SK-N-SH (cell line): ENCODE measurements around the gene CFAP68. TPM values are rescaled to one million over a fixed set of nuclear protein-coding genes. Genes with fewer than 3 reads are reported as not detected.

Source experiments
- CTCF ChIA-PET: fragments of 300-600, 350-600 bp; formaldehyde crosslinking; extraction: SDS; loops from one replicate; lab custom pipeline; 2021; lab: Yijun Ruan, JAX
- POLR2A ChIA-PET: fragments of 350-600 bp; sonication (Branson Sonifier 250); formaldehyde crosslinking; extraction: SDS; loops from one replicate; lab custom pipeline; 2020; ENCODE audit warnings: antibody characterized with exemption, inconsistent platforms; lab: Yijun Ruan, JAX
- DNase-seq: peaks from one replicate; pipeline ENCODE4 v3.0.0; 2012
- H2AFZ ChIP-seq: fragments of 200-600 bp; sonication (generic); 2 replicates; pipeline ENCODE4 v1.8.1; 2016; ENCODE audit warnings: antibody characterized with exemption, mild to moderate bottlenecking, low read depth
- H3F3A ChIP-seq: fragments of 200-600 bp; sonication (generic); replicated peaks from 2 replicates; pipeline ENCODE3; 2016; ENCODE audit warnings: antibody characterized with exemption, mild to moderate bottlenecking; ENCODE audit not compliant: insufficient read depth
- H3K27ac ChIP-seq, 2 experiments: fragments of 200-500 bp in 1 of 2; fragments of 200-600 bp in 1 of 2; sonication (Bioruptor generic) in 1 of 2; sonication (generic), shearing (Covaris generic) in 1 of 2; 2 replicates each; pipeline versions ENCODE4 v1.5.1 to v1.6.1; 2014 to 2016; ENCODE audit warnings: low read depth in 2 of 2, inconsistent platforms in 1 of 2, low read length in 1 of 2, mild to moderate bottlenecking in 1 of 2, mixed read lengths in 1 of 2
- H3K27me3 ChIP-seq: fragments of 200-600 bp; sonication (generic), shearing (Covaris generic); 2 replicates; pipeline ENCODE4 v1.6.1; 2016; ENCODE audit warnings: mixed run types; ENCODE audit not compliant: insufficient read depth
- H3K36me3 ChIP-seq, 2 experiments: fragments of 200-500 bp in 1 of 2; fragments of 200-600 bp in 1 of 2; sonication (Bioruptor generic) in 1 of 2; sonication (generic) in 1 of 2; replicated peaks in 1 of 2; 2 replicates each; pipeline versions ENCODE3 to v1.5.1; 2014 to 2016; ENCODE audit warnings: low read length in 1 of 2, mild to moderate bottlenecking in 1 of 2; ENCODE audit not compliant: insufficient read depth in 2 of 2, control insufficient read depth in 1 of 2
- H3K4me1 ChIP-seq, 2 experiments: fragments of 200-500 bp in 1 of 2; fragments of 200-600 bp in 1 of 2; sonication (Bioruptor generic) in 1 of 2; sonication (generic), shearing (Covaris generic) in 1 of 2; 2 replicates each; pipeline versions ENCODE4 v1.5.1 to v1.6.1; 2014 to 2016; ENCODE audit warnings: low read depth in 1 of 2, low read length in 1 of 2, mixed run types in 1 of 2; ENCODE audit not compliant: insufficient read depth in 2 of 2, control insufficient read depth in 1 of 2
- H3K4me2 ChIP-seq: fragments of 200-600 bp; sonication (generic), shearing (Covaris generic); 2 replicates; pipeline ENCODE4 v1.6.1; 2017; ENCODE audit warnings: mixed run types
- H3K4me3 ChIP-seq, 2 experiments: fragments of 200-500 bp in 1 of 2; fragments of 200-600 bp in 1 of 2; sonication (Bioruptor generic) in 1 of 2; sonication (generic), shearing (Covaris generic) in 1 of 2; 2 replicates each; pipeline versions ENCODE4 v1.5.1 to v1.8.1; 2014 to 2016; ENCODE audit warnings: low read depth in 2 of 2, inconsistent platforms in 1 of 2, low read length in 1 of 2, mild to moderate bottlenecking in 1 of 2, mixed read lengths in 1 of 2, moderate library complexity in 1 of 2
- H3K79me2 ChIP-seq: fragments of 200-600 bp; sonication (generic); 2 replicates; pipeline ENCODE4 v1.8.1; 2017; ENCODE audit warnings: mild to moderate bottlenecking; ENCODE audit not compliant: insufficient read depth
- H3K9ac ChIP-seq: fragments of 200-600 bp; sonication (generic); 2 replicates; pipeline ENCODE4 v1.6.1; 2017; ENCODE audit warnings: mixed run types
- H3K9me2 ChIP-seq: fragments of 200-600 bp; sonication (generic); 2 replicates; pipeline ENCODE4 v1.6.1; 2017; ENCODE audit warnings: mixed run types
- H3K9me3 ChIP-seq: fragments of 200-600 bp; sonication (generic); 2 replicates; pipeline ENCODE4 v1.6.1; 2017; ENCODE audit warnings: mixed run types, mild to moderate bottlenecking, moderate library complexity
- H4K20me1 ChIP-seq: fragments of 200-600 bp; sonication (generic); 2 replicates; pipeline ENCODE4 v1.6.1; 2017; ENCODE audit warnings: mild to moderate bottlenecking, mixed run types; ENCODE audit not compliant: insufficient read depth
- CHD2 ChIP-seq: fragments of 150-350 bp; IDR thresholded peaks from 2 replicates; pipeline ENCODE4 v1.6.1; 2018; ENCODE audit warnings: low read length; ENCODE audit not compliant: partially characterized antibody
- ELF1 ChIP-seq: IDR thresholded peaks from 2 replicates; pipeline ENCODE4 v1.4.0; 2012
- EZH2phosphoT487 ChIP-seq: fragments of 200-600 bp; sonication (generic); IDR thresholded peaks from 2 replicates; pipeline ENCODE4 v1.6.1; 2017; ENCODE audit warnings: low read depth, mixed run types, mild to moderate bottlenecking, antibody characterized with exemption, moderate library complexity, borderline replicate concordance
- FOXJ3 ChIP-seq: sonication (generic); formaldehyde crosslinking; IDR thresholded peaks from 2 replicates; pipeline ENCODE4 v1.5.1; 2020; ENCODE audit warnings: mild to moderate bottlenecking, missing genetic modification reagents
- GABPA ChIP-seq: IDR thresholded peaks from 2 replicates; pipeline ENCODE4 v1.4.0; 2012; ENCODE audit warnings: low read depth, mild to moderate bottlenecking
- GATA2 ChIP-seq: sonication (generic); formaldehyde crosslinking; IDR thresholded peaks from 2 replicates; pipeline ENCODE4 v1.5.0; 2020; ENCODE audit warnings: mild to moderate bottlenecking, missing genetic modification reagents
- JUND ChIP-seq: IDR thresholded peaks from 2 replicates; pipeline ENCODE4 v1.4.0; 2012
- MAX ChIP-seq: IDR thresholded peaks from 2 replicates; pipeline ENCODE4 v1.4.0; 2012; ENCODE audit warnings: low read depth
- MEF2A ChIP-seq: IDR thresholded peaks from 2 replicates; pipeline ENCODE4 v1.4.0; 2012; ENCODE audit warnings: low read depth, borderline replicate concordance
- NFIC ChIP-seq: IDR thresholded peaks from 2 replicates; pipeline ENCODE4 v1.4.0; 2012; ENCODE audit warnings: borderline replicate concordance
- RAD21 ChIP-seq: IDR thresholded peaks from 2 replicates; pipeline ENCODE4 v1.6.1; 2012; ENCODE audit warnings: mild to moderate bottlenecking, low read length
- RCOR1 ChIP-seq: fragments of 150-350 bp; IDR thresholded peaks from 2 replicates; pipeline ENCODE4 v1.6.1; 2017; ENCODE audit warnings: antibody characterized with exemption, low read length
- RXRA ChIP-seq: IDR thresholded peaks from 2 replicates; pipeline ENCODE4 v1.4.0; 2012; ENCODE audit warnings: low read depth, mild to moderate bottlenecking, borderline replicate concordance
- SIN3A ChIP-seq: IDR thresholded peaks from 2 replicates; pipeline ENCODE4 v1.6.1; 2012; ENCODE audit warnings: low read depth, mild to moderate bottlenecking, low read length, moderate library complexity, borderline replicate concordance
- SMC3 ChIP-seq: IDR thresholded peaks from 2 replicates; pipeline ENCODE4 v1.6.1; 2012; ENCODE audit warnings: low read depth, low read length, improper control_type of control experiment
- TCF12 ChIP-seq: IDR thresholded peaks from 2 replicates; pipeline ENCODE4 v1.4.0; 2012
- USF2 ChIP-seq: fragments of 150-350 bp; IDR thresholded peaks from 2 replicates; pipeline ENCODE4 v1.6.1; 2017; ENCODE audit warnings: antibody characterized with exemption, low read length, low read depth, borderline replicate concordance
- YY1 ChIP-seq: IDR thresholded peaks from 2 replicates; pipeline ENCODE4 v1.4.0; 2012; ENCODE audit warnings: low read depth, mild to moderate bottlenecking
- WGBS: methylation state at CpG from one replicate; pipeline ENCODE4 v1.1.6; 2017; ENCODE audit warnings: low lambda C conversion rate; 5-methylcytosine and 5-hydroxymethylcytosine counted together
- polyA plus RNA-seq, 3 experiments: library from polyadenylated mRNA; depleted of rRNA; stranded (reverse); fragments of >200 nt; gene quantifications; 2 replicates each; pipeline ENCODE4 v1.2.3, GENCODE V29; 2012
- TF ChIP-seq, protein P1 (sequence below): IDR thresholded peaks from 2 replicates; pipeline ENCODE4 v1.4.0; 2012; ENCODE audit warnings: low read depth, borderline replicate concordance
- TF ChIP-seq, protein P2 (sequence below): IDR thresholded peaks from 2 replicates; pipeline ENCODE4 v1.4.0; 2012; ENCODE audit warnings: low read depth, borderline replicate concordance
- TF ChIP-seq, protein P3 (sequence below): fragments of 150-350 bp; IDR thresholded peaks from 2 replicates; pipeline ENCODE4 v1.6.1; 2016; ENCODE audit warnings: mild to moderate bottlenecking, low read depth, low read length

The CFAP68 gene
- polyA plus RNA-seq, 1 of the 3 experiments (the other 2 are of a cell fraction) = 61.2 TPM

GRCh38 chr11:111841370-111842053 lies 37.8 kb upstream of the CFAP68 start (continued):
- TF ChIP-seq RXRA (no peak), USF2 (no peak), SIN3A (no peak), TCF12 (no peak), ELF1 (no peak), RAD21 (peak; percentile 96), JUND (no peak)
- TF ChIP-seq, protein P1, sequence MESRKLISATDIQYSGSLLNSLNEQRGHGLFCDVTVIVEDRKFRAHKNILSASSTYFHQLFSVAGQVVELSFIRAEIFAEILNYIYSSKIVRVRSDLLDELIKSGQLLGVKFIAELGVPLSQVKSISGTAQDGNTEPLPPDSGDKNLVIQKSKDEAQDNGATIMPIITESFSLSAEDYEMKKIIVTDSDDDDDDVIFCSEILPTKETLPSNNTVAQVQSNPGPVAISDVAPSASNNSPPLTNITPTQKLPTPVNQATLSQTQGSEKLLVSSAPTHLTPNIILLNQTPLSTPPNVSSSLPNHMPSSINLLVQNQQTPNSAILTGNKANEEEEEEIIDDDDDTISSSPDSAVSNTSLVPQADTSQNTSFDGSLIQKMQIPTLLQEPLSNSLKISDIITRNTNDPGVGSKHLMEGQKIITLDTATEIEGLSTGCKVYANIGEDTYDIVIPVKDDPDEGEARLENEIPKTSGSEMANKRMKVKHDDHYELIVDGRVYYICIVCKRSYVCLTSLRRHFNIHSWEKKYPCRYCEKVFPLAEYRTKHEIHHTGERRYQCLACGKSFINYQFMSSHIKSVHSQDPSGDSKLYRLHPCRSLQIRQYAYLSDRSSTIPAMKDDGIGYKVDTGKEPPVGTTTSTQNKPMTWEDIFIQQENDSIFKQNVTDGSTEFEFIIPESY = no peak

- H3K4me1 ChIP-seq = peaks cover 9 to 21% of the 10 kb centered on the region in 2 experiments
- no peak overlapping the region for H3K4me2 ChIP-seq
- no peaks in the 10 kb centered on the region for H3K79me2 ChIP-seq
- H3K9me2 ChIP-seq = no peaks in the 10 kb centered on the region
- no peaks in the 10 kb centered on the region for H3K9me3 ChIP-seq
- POLR2A ChIA-PET = no interaction called here
- WGBS = 95% methylated on average over 5 of the region's 5 CpGs
- DNase-seq = no peak
- H3K4me3 ChIP-seq = no peak overlapping the region
- H3K9ac ChIP-seq = no peak overlapping the region
- H2AFZ ChIP-seq = no peak overlapping the region
- CTCF ChIA-PET = interaction anchor here (1.5 to 10.7 kb wide), 6 partner anchors 8 to 257 kb away, joined by 5 to 101 read pairs (median 25); no protein-coding TSS in a partner anchor
- H3K27me3 ChIP-seq = no peaks in the 10 kb centered on the region
- peaks cover 30% of the 10 kb centered on the region for H3F3A ChIP-seq
- no peak overlapping the region for H3K27ac ChIP-seq
- H3K36me3 ChIP-seq = peaks cover 8 to 17% of the 10 kb centered on the region in 2 experiments
- TF ChIP-seq RAD21 = no peak
- TF ChIP-seq, protein P2, sequence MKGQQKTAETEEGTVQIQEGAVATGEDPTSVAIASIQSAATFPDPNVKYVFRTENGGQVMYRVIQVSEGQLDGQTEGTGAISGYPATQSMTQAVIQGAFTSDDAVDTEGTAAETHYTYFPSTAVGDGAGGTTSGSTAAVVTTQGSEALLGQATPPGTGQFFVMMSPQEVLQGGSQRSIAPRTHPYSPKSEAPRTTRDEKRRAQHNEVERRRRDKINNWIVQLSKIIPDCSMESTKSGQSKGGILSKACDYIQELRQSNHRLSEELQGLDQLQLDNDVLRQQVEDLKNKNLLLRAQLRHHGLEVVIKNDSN = no peak
- no peak for TF ChIP-seq YY1
- TF ChIP-seq, protein P3, sequence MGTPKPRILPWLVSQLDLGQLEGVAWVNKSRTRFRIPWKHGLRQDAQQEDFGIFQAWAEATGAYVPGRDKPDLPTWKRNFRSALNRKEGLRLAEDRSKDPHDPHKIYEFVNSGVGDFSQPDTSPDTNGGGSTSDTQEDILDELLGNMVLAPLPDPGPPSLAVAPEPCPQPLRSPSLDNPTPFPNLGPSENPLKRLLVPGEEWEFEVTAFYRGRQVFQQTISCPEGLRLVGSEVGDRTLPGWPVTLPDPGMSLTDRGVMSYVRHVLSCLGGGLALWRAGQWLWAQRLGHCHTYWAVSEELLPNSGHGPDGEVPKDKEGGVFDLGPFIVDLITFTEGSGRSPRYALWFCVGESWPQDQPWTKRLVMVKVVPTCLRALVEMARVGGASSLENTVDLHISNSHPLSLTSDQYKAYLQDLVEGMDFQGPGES = no peak
- no peak for TF ChIP-seq EZH2phosphoT487
- no peak for TF ChIP-seq CHD2
- TF ChIP-seq NFIC = no peak
- TF ChIP-seq USF2 = no peak
- no peak for TF ChIP-seq SMC3
- no peak for TF ChIP-seq GATA2
- no peak for TF ChIP-seq RCOR1
- no peak for TF ChIP-seq FOXJ3
- TF ChIP-seq MAX = no peak
- TF ChIP-seq JUND = no peak
- TF ChIP-seq ELF1 = no peak
- no peak for TF ChIP-seq RXRA
- no peak for TF ChIP-seq GABPA
- TF ChIP-seq MEF2A = no peak
- H4K20me1 ChIP-seq = no peaks in the 10 kb centered on the region
Measured at GRCh38 chr11:111843661-111844060, 35.7 kb upstream of the CFAP68 start.
